ENCODE measurements around the gene STAC. TPM values are rescaled to one million over a fixed set of nuclear protein-coding genes. Genes with fewer than 3 reads are reported as not detected.

STAC gene
- total RNA-seq, 1 donor from 2014 or later, result not detected

- TF ChIP-seq, protein P1, sequence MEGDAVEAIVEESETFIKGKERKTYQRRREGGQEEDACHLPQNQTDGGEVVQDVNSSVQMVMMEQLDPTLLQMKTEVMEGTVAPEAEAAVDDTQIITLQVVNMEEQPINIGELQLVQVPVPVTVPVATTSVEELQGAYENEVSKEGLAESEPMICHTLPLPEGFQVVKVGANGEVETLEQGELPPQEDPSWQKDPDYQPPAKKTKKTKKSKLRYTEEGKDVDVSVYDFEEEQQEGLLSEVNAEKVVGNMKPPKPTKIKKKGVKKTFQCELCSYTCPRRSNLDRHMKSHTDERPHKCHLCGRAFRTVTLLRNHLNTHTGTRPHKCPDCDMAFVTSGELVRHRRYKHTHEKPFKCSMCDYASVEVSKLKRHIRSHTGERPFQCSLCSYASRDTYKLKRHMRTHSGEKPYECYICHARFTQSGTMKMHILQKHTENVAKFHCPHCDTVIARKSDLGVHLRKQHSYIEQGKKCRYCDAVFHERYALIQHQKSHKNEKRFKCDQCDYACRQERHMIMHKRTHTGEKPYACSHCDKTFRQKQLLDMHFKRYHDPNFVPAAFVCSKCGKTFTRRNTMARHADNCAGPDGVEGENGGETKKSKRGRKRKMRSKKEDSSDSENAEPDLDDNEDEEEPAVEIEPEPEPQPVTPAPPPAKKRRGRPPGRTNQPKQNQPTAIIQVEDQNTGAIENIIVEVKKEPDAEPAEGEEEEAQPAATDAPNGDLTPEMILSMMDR (IDR thresholded peaks at IDR 0.05), result no peak
- Mint-ChIP-seq H3K27ac (ENCODE audit: unreplicated experiment) (no peak overlapping the region), H3K4me1 (ENCODE audit: unreplicated experiment) (no peaks in the 10 kb centered on the region), H3K27me3 (ENCODE audit: unreplicated experiment) (peaks cover 2% of the 10 kb centered on the region), H3K36me3 (ENCODE audit: unreplicated experiment) (no peaks in the 10 kb centered on the region), H3K9me3 (ENCODE audit: unreplicated experiment) (no peaks in the 10 kb centered on the region), H3K4me3 (ENCODE audit: unreplicated experiment) (no peak overlapping the region)
- DNase-seq (ENCODE audit: extremely low spot score, unreplicated experiment), result no peak
Observed at GRCh38 chr3:36418296-36418695, 38.0 kb downstream of the STAC start.

- Mint-ChIP-seq H3K36me3 (ENCODE audit: unreplicated experiment) (no peaks in the 10 kb centered on the region), H3K4me1 (ENCODE audit: unreplicated experiment) (no peaks in the 10 kb centered on the region), H3K27me3 (ENCODE audit: unreplicated experiment) (no peaks in the 10 kb centered on the region), H3K4me3 (ENCODE audit: unreplicated experiment) (no peak overlapping the region), H3K27ac (ENCODE audit: unreplicated experiment) (no peak overlapping the region), H3K9me3 (ENCODE audit: unreplicated experiment) (no peaks in the 10 kb centered on the region)
- no peak for DNase-seq (ENCODE audit: extremely low spot score, unreplicated experiment)
- TF ChIP-seq, protein P1 (IDR thresholded peaks at IDR 0.05), result no peak
Observed at GRCh38 chr3:36428445-36428844, 48.1 kb downstream of the STAC start.

DNA sequence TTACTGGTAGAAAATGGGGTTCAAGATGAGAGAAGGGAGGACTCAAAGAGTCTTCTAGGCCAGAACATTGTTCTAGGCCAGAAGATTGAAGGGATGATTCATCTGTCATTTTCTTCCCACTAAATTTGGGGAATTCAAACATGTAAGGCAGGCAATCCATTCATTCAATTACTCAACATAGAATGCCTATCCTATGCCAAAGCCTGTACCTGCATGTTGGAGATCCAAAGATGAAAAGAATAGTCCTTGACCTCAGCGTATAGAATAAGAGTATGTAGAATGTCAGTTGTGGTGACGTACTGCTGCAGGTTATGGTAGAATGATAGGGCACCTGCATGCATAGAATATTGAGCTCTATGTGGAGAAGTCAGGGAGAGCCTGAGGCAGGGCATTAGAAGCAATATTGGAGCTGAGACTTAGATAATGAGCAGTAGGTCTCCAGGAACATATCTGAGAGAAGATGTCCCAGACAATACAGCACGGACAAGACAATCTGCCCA lies 49.7 kb downstream of the STAC start:
- Mint-ChIP-seq H3K27me3 (ENCODE audit: unreplicated experiment) (no peaks in the 10 kb centered on the region), H3K4me3 (ENCODE audit: unreplicated experiment) (no peak overlapping the region), H3K9me3 (ENCODE audit: unreplicated experiment) (no peaks in the 10 kb centered on the region), H3K27ac (ENCODE audit: unreplicated experiment) (no peak overlapping the region), H3K36me3 (ENCODE audit: unreplicated experiment) (no peaks in the 10 kb centered on the region), H3K4me1 (ENCODE audit: unreplicated experiment) (no peaks in the 10 kb centered on the region)
- no peak for DNase-seq (ENCODE audit: extremely low spot score, unreplicated experiment)
- TF ChIP-seq, protein P1 (IDR thresholded peaks at IDR 0.05), result no peak

- DNase-seq (ENCODE audit: extremely low spot score, unreplicated experiment), result no peak
- Mint-ChIP-seq H3K4me3 (ENCODE audit: unreplicated experiment) (no peak overlapping the region), H3K9me3 (ENCODE audit: unreplicated experiment) (no peaks in the 10 kb centered on the region), H3K27me3 (ENCODE audit: unreplicated experiment) (no peaks in the 10 kb centered on the region), H3K36me3 (ENCODE audit: unreplicated experiment) (no peaks in the 10 kb centered on the region), H3K27ac (ENCODE audit: unreplicated experiment) (no peak overlapping the region), H3K4me1 (ENCODE audit: unreplicated experiment) (no peaks in the 10 kb centered on the region)
- TF ChIP-seq, protein P1 (IDR thresholded peaks at IDR 0.05), result no peak
Observed at GRCh38 chr3:36433511-36433910, 53.2 kb downstream of the STAC start.

DNA sequence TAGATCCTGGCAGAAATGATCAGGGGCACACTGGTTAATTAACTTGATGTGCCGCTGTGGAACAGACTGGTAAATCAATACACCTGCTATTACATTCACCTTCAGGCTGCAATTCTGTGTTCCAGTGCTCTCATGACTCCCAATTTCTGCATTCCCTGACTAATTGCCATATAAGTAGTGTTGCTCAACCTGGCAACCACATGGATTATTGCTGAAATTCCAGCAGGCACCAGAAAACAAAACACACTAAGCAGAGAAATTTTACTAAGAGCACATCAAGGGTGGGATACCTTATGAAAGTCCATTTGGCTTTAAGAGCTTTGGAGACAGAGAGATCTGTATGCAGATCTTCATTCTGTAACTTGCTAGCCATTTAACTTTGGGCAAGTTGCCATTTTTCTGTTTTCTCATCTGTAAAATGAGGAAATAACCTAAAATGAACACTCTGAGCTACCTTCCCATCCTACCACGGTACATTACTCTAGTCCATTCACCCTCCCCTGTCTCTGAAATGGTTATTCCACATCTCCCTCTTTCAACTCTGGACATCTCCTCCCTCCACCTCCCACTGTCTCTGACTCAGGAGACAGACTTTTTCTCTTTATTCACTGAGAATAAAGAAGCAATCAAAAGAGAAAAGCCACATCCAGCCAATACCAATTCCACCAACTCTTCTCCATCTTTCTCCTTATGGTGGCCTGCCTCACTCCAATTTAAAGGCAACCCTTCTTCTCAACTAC lies 54.6 kb downstream of the STAC start:
- H3K4me3 Mint-ChIP-seq (ENCODE audit: unreplicated experiment), result no peak overlapping the region
- DNase-seq (ENCODE audit: extremely low spot score, unreplicated experiment), result no peak
- TF ChIP-seq, protein P1 (IDR thresholded peaks at IDR 0.05), result no peak
- H3K27ac Mint-ChIP-seq (ENCODE audit: unreplicated experiment), result no peak overlapping the region
- H3K9me3 Mint-ChIP-seq (ENCODE audit: unreplicated experiment), result no peaks in the 10 kb centered on the region
- no peaks in the 10 kb centered on the region for H3K36me3 Mint-ChIP-seq (ENCODE audit: unreplicated experiment)
- no peaks in the 10 kb centered on the region for H3K27me3 Mint-ChIP-seq (ENCODE audit: unreplicated experiment)
- no peaks in the 10 kb centered on the region for H3K4me1 Mint-ChIP-seq (ENCODE audit: unreplicated experiment)

Measured in osteocyte (in vitro differentiated cells).